UCSD-AML1 (cell line): ENCODE measurements around the gene LRRC34.

Source experiments
- DNase-seq: peaks from one replicate; lab custom pipeline; 2025; ENCODE audit not compliant: unreplicated experiment; lab: John Stamatoyannopoulos, UW

LRRC34 gene

GRCh38 chr3:169764882-169765612 is 47.7 kb downstream of the LRRC34 start, which contains the start of gene TERC:
Gene TERC, minus strand, starts transcription at chr3:169765060.
- peak; percentile 76 for DNase-seq

GRCh38 chr3:169764312-169764881 is 48.3 kb downstream of the LRRC34 start:
- DNase-seq = peak; percentile 51

- DNase-seq = no peak
These were observed 52.2 kb downstream of the LRRC34 start for GRCh38 chr3:169760479-169760878.

GRCh38 chr3:169759256-169759655 is 53.4 kb downstream of the LRRC34 start:
- DNase-seq = no peak

- DNase-seq = no peak
These were observed 54.2 kb downstream of the LRRC34 start for GRCh38 chr3:169758359-169758994.

GRCh38 chr3:169755488-169755887 is 57.2 kb downstream of the LRRC34 start:
- no peak for DNase-seq

GRCh38 chr3:169754711-169755110 is 58.0 kb downstream of the LRRC34 start:
- DNase-seq = no peak

- no peak for DNase-seq
These were observed 60.8 kb downstream of the LRRC34 start for GRCh38 chr3:169751875-169752274.

- no peak for DNase-seq
These were observed 62.0 kb downstream of the LRRC34 start for GRCh38 chr3:169750665-169751064.

GRCh38 chr3:169748670-169749069 is 64.0 kb downstream of the LRRC34 start:
- DNase-seq = no peak

- DNase-seq = no peak
These were observed 65.8 kb downstream of the LRRC34 start for GRCh38 chr3:169746924-169747323.

- DNase-seq = no peak
These were observed 68.2 kb downstream of the LRRC34 start for GRCh38 chr3:169744366-169745054.
